WTC11 (cell line): ENCODE results near the gene EDIL3. TPM values are rescaled to one million over a fixed set of nuclear protein-coding genes. Genes with fewer than 3 reads are reported as not detected.

Source experiments
- ATAC-seq: fragments of 200-7000 bp; cut with Tn5 transposase; 2 replicates; pipeline ENCODE4 v1.10.0; 2021; ENCODE audit warnings: mild to moderate bottlenecking, moderate library complexity
- CTCF ChIA-PET: fragments of 300-600 bp; sonication (Branson Sonifier 250); formaldehyde crosslinking; loops from one replicate; lab custom pipeline; 2021; ENCODE audit warnings: antibody characterized with exemption; lab: Charles Lee
- POLR2A ChIA-PET: fragments of 350-600 bp; sonication (Branson Sonifier 250); formaldehyde crosslinking; loops from one replicate; lab custom pipeline; 2021; ENCODE audit warnings: antibody characterized with exemption; lab: Charles Lee
- DNase-seq: peaks from one replicate; pipeline ENCODE4 v3.0.0; 2021; ENCODE audit warnings: low spot score
- H3K27ac Mint-ChIP-seq: 2 replicates; pipeline ENCODE4 v1.8.0; 2021; ENCODE audit warnings: mixed read lengths
- H3K27me3 Mint-ChIP-seq: 2 replicates; pipeline ENCODE4 v1.8.0; 2021; ENCODE audit warnings: low read depth, mild to moderate bottlenecking, moderate library complexity, mixed read lengths
- H3K36me3 Mint-ChIP-seq: 2 replicates; pipeline ENCODE4 v1.8.0; 2021; ENCODE audit warnings: mixed read lengths
- H3K4me1 Mint-ChIP-seq: 2 replicates; pipeline ENCODE4 v1.8.0; 2022; ENCODE audit warnings: mixed read lengths
- H3K4me3 Mint-ChIP-seq: 2 replicates; pipeline ENCODE4 v1.8.0; 2021; ENCODE audit warnings: mild to moderate bottlenecking, moderate library complexity, mixed read lengths
- H3K9me3 Mint-ChIP-seq: 2 replicates; pipeline ENCODE4 v1.8.0; 2021; ENCODE audit warnings: mixed read lengths
- ATF1 ChIP-seq: sonication (generic); formaldehyde crosslinking; IDR thresholded peaks from 2 replicates; pipeline ENCODE4 v1.8.1; 2023; ENCODE audit warnings: mild to moderate bottlenecking, moderate library complexity, missing genetic modification reagents
- ETV6 ChIP-seq: sonication (generic); formaldehyde crosslinking; IDR thresholded peaks from 2 replicates; pipeline ENCODE4 v1.8.1; 2022; ENCODE audit warnings: mild to moderate bottlenecking, missing genetic modification reagents
- FOXJ3 ChIP-seq: sonication (generic); formaldehyde crosslinking; IDR thresholded peaks from 2 replicates; pipeline ENCODE4 v1.9.0; 2021; ENCODE audit warnings: missing genetic modification reagents, mild to moderate bottlenecking, borderline replicate concordance
- FOXK1 ChIP-seq: sonication (generic); formaldehyde crosslinking; IDR thresholded peaks from 2 replicates; pipeline ENCODE4 v1.8.0; 2022; ENCODE audit warnings: mild to moderate bottlenecking, moderate library complexity, missing genetic modification reagents
- FOXP1 ChIP-seq: sonication (generic); formaldehyde crosslinking; IDR thresholded peaks from 2 replicates; pipeline ENCODE4 v1.8.0; 2022; ENCODE audit warnings: missing genetic modification reagents, mild to moderate bottlenecking, moderate library complexity, borderline replicate concordance
- GRHL2 ChIP-seq: fragments of 250-450 bp; sonication (Bioruptor Pico); IDR thresholded peaks from 2 replicates; pipeline ENCODE4 v1.8.0; 2022; ENCODE audit warnings: mild to moderate bottlenecking, moderate library complexity; ENCODE audit not compliant: insufficient replicate concordance, severe bottlenecking
- KAT7 ChIP-seq: sonication (generic); formaldehyde crosslinking; IDR thresholded peaks from 2 replicates; pipeline ENCODE4 v1.8.1; 2023; ENCODE audit warnings: missing genetic modification reagents, mild to moderate bottlenecking, borderline replicate concordance
- NFYB ChIP-seq: sonication (generic); formaldehyde crosslinking; conservative IDR thresholded peaks from 2 replicates; pipeline ENCODE4 v1.8.0; 2022; ENCODE audit warnings: low read depth, missing genetic modification reagents
- NR3C1 ChIP-seq: sonication (generic); formaldehyde crosslinking; conservative IDR thresholded peaks from 2 replicates; pipeline ENCODE4 v1.8.1; 2023; ENCODE audit warnings: low read depth, mild to moderate bottlenecking, missing genetic modification reagents
- PRRX2 ChIP-seq: fragments of 250-450 bp; sonication (Bioruptor Pico); IDR thresholded peaks from 2 replicates; pipeline ENCODE4 v1.8.0; 2021; ENCODE audit warnings: mild to moderate bottlenecking
- SP1 ChIP-seq: sonication (generic); formaldehyde crosslinking; conservative IDR thresholded peaks from 2 replicates; pipeline ENCODE4 v1.8.1; 2022; ENCODE audit warnings: missing genetic modification reagents
- TCF7 ChIP-seq: sonication (generic); formaldehyde crosslinking; IDR thresholded peaks from 2 replicates; pipeline ENCODE4 v1.8.0; 2022; ENCODE audit warnings: mild to moderate bottlenecking, low read depth, missing genetic modification reagents, moderate library complexity
- TEAD1 ChIP-seq: sonication (generic); formaldehyde crosslinking; IDR thresholded peaks from 2 replicates; pipeline ENCODE4 v1.8.0; 2022; ENCODE audit warnings: mild to moderate bottlenecking, missing genetic modification reagents
- ZBTB21 ChIP-seq: sonication (generic); formaldehyde crosslinking; IDR thresholded peaks from 2 replicates; pipeline ENCODE4 v1.8.1; 2023; ENCODE audit warnings: mild to moderate bottlenecking, missing genetic modification reagents, borderline replicate concordance
- ZNF423 ChIP-seq: fragments of 250-450 bp; sonication (Bioruptor Pico); IDR thresholded peaks from 2 replicates; pipeline ENCODE4 v2.1.2; 2022; ENCODE audit warnings: mild to moderate bottlenecking, moderate library complexity
- ZNF671 ChIP-seq: fragments of 250-450 bp; sonication (Bioruptor Pico); IDR thresholded peaks from 2 replicates; pipeline ENCODE4 v1.8.0; 2021; ENCODE audit warnings: mild to moderate bottlenecking
- total RNA-seq: library from RNA; stranded (reverse); gene quantifications from 3 replicates; pipeline ENCODE4 v1.2.3, GENCODE V29; 2021
- TF ChIP-seq, protein P1 (sequence below): sonication (generic); formaldehyde crosslinking; IDR thresholded peaks from 2 replicates; pipeline ENCODE4 v1.8.1; 2023; ENCODE audit warnings: mild to moderate bottlenecking, missing genetic modification reagents
- TF ChIP-seq, protein P2 (sequence below): fragments of 250-450 bp; sonication (Bioruptor Pico); IDR thresholded peaks from 2 replicates; pipeline ENCODE4 v1.9.0; 2021; ENCODE audit warnings: moderate library complexity, mild to moderate bottlenecking, inconsistent platforms, borderline replicate concordance
- TF ChIP-seq, protein P3 (sequence below): sonication (generic); formaldehyde crosslinking; conservative IDR thresholded peaks from 2 replicates; pipeline ENCODE4 v1.8.1; 2023; ENCODE audit warnings: mild to moderate bottlenecking, low read depth, missing genetic modification reagents, moderate library complexity
- TF ChIP-seq, protein P4 (sequence below): sonication (generic); formaldehyde crosslinking; IDR thresholded peaks from 2 replicates; pipeline ENCODE4 v1.8.1; 2023; ENCODE audit warnings: mild to moderate bottlenecking, missing genetic modification reagents, moderate library complexity
- TF ChIP-seq, protein P5 (sequence below): sonication (generic); formaldehyde crosslinking; IDR thresholded peaks from 2 replicates; pipeline ENCODE4 v1.8.1; 2023; ENCODE audit warnings: mild to moderate bottlenecking, missing genetic modification reagents, borderline replicate concordance
- TF ChIP-seq, protein P6 (sequence below): sonication (generic); formaldehyde crosslinking; IDR thresholded peaks from 2 replicates; pipeline ENCODE4 v1.8.1; 2023; ENCODE audit warnings: mild to moderate bottlenecking, missing genetic modification reagents, moderate library complexity
- TF ChIP-seq, protein P7 (sequence below): sonication (generic); formaldehyde crosslinking; IDR thresholded peaks from 2 replicates; pipeline ENCODE4 v1.8.1; 2022; ENCODE audit warnings: mild to moderate bottlenecking, moderate library complexity, missing genetic modification reagents

The EDIL3 gene
- total RNA-seq, 1 experiment from 2014 or later: 48.3 TPM

DNA sequence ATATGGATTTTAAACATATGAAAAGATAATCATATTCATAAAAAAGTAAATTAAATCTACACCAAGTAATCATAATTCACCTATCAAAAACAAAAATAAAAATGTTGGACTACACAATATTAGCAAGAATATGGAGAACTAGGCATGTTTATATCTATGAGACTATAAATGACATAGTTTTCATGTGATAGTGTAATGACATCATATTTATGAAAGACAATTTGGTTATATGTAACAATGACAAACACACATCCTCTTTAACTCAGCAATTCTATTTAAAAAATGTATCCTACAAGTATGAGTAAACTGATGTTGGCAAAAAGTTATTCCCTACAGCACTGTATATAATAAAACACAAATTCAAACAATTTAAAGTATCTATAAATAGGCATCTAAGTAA is 312.3 kb downstream of the EDIL3 start (continued):
- TF ChIP-seq, protein P1, sequence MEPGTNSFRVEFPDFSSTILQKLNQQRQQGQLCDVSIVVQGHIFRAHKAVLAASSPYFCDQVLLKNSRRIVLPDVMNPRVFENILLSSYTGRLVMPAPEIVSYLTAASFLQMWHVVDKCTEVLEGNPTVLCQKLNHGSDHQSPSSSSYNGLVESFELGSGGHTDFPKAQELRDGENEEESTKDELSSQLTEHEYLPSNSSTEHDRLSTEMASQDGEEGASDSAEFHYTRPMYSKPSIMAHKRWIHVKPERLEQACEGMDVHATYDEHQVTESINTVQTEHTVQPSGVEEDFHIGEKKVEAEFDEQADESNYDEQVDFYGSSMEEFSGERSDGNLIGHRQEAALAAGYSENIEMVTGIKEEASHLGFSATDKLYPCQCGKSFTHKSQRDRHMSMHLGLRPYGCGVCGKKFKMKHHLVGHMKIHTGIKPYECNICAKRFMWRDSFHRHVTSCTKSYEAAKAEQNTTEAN: no peak
- no peak for TF ChIP-seq ZBTB21 (CRISPR knock-in tag)
- TF ChIP-seq, protein P2, sequence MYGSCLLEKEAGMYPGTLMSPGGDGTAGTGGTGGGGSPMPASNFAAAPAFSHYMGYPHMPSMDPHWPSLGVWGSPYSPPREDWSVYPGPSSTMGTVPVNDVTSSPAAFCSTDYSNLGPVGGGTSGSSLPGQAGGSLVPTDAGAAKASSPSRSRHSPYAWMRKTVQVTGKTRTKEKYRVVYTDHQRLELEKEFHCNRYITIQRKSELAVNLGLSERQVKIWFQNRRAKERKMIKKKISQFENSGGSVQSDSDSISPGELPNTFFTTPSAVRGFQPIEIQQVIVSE (CRISPR knock-in tag): no peak
- TF ChIP-seq, protein P3, sequence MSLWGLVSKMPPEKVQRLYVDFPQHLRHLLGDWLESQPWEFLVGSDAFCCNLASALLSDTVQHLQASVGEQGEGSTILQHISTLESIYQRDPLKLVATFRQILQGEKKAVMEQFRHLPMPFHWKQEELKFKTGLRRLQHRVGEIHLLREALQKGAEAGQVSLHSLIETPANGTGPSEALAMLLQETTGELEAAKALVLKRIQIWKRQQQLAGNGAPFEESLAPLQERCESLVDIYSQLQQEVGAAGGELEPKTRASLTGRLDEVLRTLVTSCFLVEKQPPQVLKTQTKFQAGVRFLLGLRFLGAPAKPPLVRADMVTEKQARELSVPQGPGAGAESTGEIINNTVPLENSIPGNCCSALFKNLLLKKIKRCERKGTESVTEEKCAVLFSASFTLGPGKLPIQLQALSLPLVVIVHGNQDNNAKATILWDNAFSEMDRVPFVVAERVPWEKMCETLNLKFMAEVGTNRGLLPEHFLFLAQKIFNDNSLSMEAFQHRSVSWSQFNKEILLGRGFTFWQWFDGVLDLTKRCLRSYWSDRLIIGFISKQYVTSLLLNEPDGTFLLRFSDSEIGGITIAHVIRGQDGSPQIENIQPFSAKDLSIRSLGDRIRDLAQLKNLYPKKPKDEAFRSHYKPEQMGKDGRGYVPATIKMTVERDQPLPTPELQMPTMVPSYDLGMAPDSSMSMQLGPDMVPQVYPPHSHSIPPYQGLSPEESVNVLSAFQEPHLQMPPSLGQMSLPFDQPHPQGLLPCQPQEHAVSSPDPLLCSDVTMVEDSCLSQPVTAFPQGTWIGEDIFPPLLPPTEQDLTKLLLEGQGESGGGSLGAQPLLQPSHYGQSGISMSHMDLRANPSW: no peak
- TF ChIP-seq NFYB (CRISPR knock-in tag): no peak
- no peak for TF ChIP-seq NR3C1 (CRISPR knock-in tag)
- no peak for TF ChIP-seq FOXK1 (CRISPR knock-in tag)
- TF ChIP-seq FOXJ3 (CRISPR knock-in tag): no peak

DNA sequence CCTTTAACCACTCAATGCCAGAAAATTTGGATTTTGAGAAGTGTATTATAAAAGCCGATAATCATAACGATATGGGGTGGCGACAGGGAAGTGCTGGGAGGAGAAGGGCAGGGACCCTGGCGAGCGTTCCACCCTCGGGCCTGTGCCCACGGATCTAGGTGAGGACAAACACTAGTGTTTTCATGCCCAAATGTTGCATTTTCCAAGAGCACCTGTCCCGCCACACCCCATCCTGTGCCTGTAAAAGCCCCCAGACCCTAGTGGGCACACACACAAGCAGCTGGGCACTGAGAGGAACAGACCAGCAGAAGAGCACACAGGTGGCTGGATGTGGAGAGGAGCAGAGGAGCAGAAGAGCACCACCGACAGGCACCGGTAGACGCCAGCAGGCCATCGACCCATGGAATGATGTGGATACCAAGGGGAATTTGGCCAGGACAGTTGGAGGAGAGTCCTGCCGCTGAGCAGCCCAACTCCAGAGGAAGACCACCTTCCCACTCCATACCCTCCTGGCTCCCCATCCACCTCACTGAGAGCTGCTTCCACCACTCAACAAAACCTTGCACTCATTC is 315.0 kb downstream of the EDIL3 start:
- H3K4me1 Mint-ChIP-seq: no peaks in the 10 kb centered on the region
- H3K4me3 Mint-ChIP-seq: no peak overlapping the region
- no peak overlapping the region for H3K27ac Mint-ChIP-seq
- H3K36me3 Mint-ChIP-seq: no peaks in the 10 kb centered on the region
- no peak for TF ChIP-seq GRHL2 (CRISPR knock-in tag)
- TF ChIP-seq FOXJ3 (CRISPR knock-in tag): no peak
- TF ChIP-seq FOXP1 (CRISPR knock-in tag): no peak
- peak; percentile 78 for ATAC-seq
- no peaks in the 10 kb centered on the region for H3K27me3 Mint-ChIP-seq
- POLR2A ChIA-PET: no interaction called here
- no peak for DNase-seq
- CTCF ChIA-PET: no interaction called here
- H3K9me3 Mint-ChIP-seq: no peaks in the 10 kb centered on the region

DNA sequence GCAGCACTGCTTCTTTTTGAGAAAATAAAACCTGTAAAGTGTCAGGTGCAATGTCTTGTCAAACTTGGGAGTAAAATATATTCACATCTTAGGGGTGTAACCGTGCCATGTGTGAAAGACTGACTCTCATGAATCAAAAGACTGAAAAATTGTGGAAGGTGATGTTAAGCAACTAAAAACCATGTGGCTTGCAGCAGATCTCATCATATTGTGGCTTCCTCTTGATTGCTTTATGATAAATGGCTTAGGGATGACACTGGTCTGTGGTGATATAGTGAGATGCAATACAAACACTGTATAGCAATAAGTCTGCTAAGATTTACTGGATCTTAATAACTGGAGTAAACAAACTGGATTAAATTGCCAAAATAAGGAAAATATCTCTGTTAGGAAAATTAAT is 321.6 kb downstream of the EDIL3 start:
- ChIA-PET POLR2A (no interaction called here), CTCF (no interaction called here)
- peaks cover 4% of the 10 kb centered on the region; the same call in 1 of the 2 replicates for H3K36me3 Mint-ChIP-seq
- no peak for ATAC-seq
- no peaks in the 10 kb centered on the region for H3K27me3 Mint-ChIP-seq
- no peaks in the 10 kb centered on the region for H3K9me3 Mint-ChIP-seq
- no peak overlapping the region for H3K4me3 Mint-ChIP-seq
- no peak for DNase-seq
- H3K4me1 Mint-ChIP-seq: no peaks in the 10 kb centered on the region
- no peak overlapping the region for H3K27ac Mint-ChIP-seq
- TF ChIP-seq FOXJ3 (CRISPR knock-in tag) (no peak), KAT7 (CRISPR knock-in tag) (no peak), ETV6 (CRISPR knock-in tag) (no peak), ZNF671 (no peak), ZNF423 (CRISPR knock-in tag) (no peak), PRRX2 (CRISPR knock-in tag) (no peak), SP1 (CRISPR knock-in tag) (no peak), ATF1 (no peak), NFYB (CRISPR knock-in tag) (no peak), TCF7 (CRISPR knock-in tag) (no peak), TEAD1 (CRISPR knock-in tag) (no peak)
- TF ChIP-seq, protein P4, sequence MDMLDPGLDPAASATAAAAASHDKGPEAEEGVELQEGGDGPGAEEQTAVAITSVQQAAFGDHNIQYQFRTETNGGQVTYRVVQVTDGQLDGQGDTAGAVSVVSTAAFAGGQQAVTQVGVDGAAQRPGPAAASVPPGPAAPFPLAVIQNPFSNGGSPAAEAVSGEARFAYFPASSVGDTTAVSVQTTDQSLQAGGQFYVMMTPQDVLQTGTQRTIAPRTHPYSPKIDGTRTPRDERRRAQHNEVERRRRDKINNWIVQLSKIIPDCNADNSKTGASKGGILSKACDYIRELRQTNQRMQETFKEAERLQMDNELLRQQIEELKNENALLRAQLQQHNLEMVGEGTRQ (CRISPR knock-in tag): no peak
- TF ChIP-seq, protein P5, sequence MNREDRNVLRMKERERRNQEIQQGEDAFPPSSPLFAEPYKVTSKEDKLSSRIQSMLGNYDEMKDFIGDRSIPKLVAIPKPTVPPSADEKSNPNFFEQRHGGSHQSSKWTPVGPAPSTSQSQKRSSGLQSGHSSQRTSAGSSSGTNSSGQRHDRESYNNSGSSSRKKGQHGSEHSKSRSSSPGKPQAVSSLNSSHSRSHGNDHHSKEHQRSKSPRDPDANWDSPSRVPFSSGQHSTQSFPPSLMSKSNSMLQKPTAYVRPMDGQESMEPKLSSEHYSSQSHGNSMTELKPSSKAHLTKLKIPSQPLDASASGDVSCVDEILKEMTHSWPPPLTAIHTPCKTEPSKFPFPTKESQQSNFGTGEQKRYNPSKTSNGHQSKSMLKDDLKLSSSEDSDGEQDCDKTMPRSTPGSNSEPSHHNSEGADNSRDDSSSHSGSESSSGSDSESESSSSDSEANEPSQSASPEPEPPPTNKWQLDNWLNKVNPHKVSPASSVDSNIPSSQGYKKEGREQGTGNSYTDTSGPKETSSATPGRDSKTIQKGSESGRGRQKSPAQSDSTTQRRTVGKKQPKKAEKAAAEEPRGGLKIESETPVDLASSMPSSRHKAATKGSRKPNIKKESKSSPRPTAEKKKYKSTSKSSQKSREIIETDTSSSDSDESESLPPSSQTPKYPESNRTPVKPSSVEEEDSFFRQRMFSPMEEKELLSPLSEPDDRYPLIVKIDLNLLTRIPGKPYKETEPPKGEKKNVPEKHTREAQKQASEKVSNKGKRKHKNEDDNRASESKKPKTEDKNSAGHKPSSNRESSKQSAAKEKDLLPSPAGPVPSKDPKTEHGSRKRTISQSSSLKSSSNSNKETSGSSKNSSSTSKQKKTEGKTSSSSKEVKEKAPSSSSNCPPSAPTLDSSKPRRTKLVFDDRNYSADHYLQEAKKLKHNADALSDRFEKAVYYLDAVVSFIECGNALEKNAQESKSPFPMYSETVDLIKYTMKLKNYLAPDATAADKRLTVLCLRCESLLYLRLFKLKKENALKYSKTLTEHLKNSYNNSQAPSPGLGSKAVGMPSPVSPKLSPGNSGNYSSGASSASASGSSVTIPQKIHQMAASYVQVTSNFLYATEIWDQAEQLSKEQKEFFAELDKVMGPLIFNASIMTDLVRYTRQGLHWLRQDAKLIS: no peak
- TF ChIP-seq, protein P6, sequence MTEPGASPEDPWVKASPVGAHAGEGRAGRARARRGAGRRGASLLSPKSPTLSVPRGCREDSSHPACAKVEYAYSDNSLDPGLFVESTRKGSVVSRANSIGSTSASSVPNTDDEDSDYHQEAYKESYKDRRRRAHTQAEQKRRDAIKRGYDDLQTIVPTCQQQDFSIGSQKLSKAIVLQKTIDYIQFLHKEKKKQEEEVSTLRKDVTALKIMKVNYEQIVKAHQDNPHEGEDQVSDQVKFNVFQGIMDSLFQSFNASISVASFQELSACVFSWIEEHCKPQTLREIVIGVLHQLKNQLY (CRISPR knock-in tag): no peak
- TF ChIP-seq, protein P7, sequence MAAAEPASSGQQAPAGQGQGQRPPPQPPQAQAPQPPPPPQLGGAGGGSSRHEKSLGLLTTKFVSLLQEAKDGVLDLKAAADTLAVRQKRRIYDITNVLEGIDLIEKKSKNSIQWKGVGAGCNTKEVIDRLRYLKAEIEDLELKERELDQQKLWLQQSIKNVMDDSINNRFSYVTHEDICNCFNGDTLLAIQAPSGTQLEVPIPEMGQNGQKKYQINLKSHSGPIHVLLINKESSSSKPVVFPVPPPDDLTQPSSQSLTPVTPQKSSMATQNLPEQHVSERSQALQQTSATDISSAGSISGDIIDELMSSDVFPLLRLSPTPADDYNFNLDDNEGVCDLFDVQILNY (CRISPR knock-in tag): no peak
